Loucy (cell line): ENCODE data around the gene PTGR1.

Source experiments
- H2AFZ ChIP-seq: fragments of 200-600 bp; sonication (generic); 2 replicates; pipeline ENCODE4 v1.6.0; 2016; ENCODE audit warnings: antibody characterized with exemption, mild to moderate bottlenecking, low read length, moderate library complexity
- H3F3A ChIP-seq: fragments of 200-600 bp; 2 replicates; pipeline ENCODE4 v1.6.0; 2016; ENCODE audit warnings: antibody characterized with exemption, low read depth, mild to moderate bottlenecking
- H3K27me3 ChIP-seq: fragments of 200-600 bp; sonication (generic); 2 replicates; pipeline ENCODE4 v1.6.1; 2014; ENCODE audit warnings: low read length, mild to moderate bottlenecking; ENCODE audit not compliant: insufficient read depth, poor library complexity, severe bottlenecking
- H3K36me3 ChIP-seq: fragments of 200-600 bp; sonication (generic); 2 replicates; pipeline ENCODE4 v1.6.1; 2016; ENCODE audit warnings: low read length; ENCODE audit not compliant: insufficient read depth
- H3K4me1 ChIP-seq: fragments of 200-600 bp; sonication (generic); 2 replicates; pipeline ENCODE4 v1.5.1; 2014; ENCODE audit warnings: low read length, mild to moderate bottlenecking; ENCODE audit not compliant: insufficient read depth, poor library complexity, severe bottlenecking
- H3K4me2 ChIP-seq: fragments of 200-600 bp; sonication (generic); 2 replicates; pipeline ENCODE4 v1.6.0; 2014; ENCODE audit warnings: antibody characterized with exemption, low read length, low read depth, mild to moderate bottlenecking; ENCODE audit not compliant: poor library complexity, severe bottlenecking
- H3K4me3 ChIP-seq: fragments of 200-600 bp; sonication (generic); 2 replicates; pipeline ENCODE4 v1.5.1; 2014; ENCODE audit warnings: low read length, mild to moderate bottlenecking, mixed read lengths; ENCODE audit not compliant: poor library complexity, severe bottlenecking
- H3K79me2 ChIP-seq: fragments of 200-600 bp; sonication (generic); 2 replicates; pipeline ENCODE4 v1.6.1; 2014; ENCODE audit warnings: low read length; ENCODE audit not compliant: insufficient read depth
- H3K9ac ChIP-seq: fragments of 200-600 bp; sonication (generic); 2 replicates; pipeline ENCODE4 v1.6.0; 2014; ENCODE audit warnings: mild to moderate bottlenecking, low read depth, low read length, moderate library complexity; ENCODE audit not compliant: poor library complexity, severe bottlenecking
- H3K9me2 ChIP-seq: fragments of 200-600 bp; sonication (generic); replicated peaks from 2 replicates; pipeline ENCODE4 v1.6.1; 2016; ENCODE audit warnings: low read depth, low read length, mixed read lengths
- H3K9me3 ChIP-seq: fragments of 200-600 bp; sonication (generic); 2 replicates; pipeline ENCODE4 v1.6.1; 2014; ENCODE audit warnings: mild to moderate bottlenecking, antibody characterized with exemption, low read length, low read depth; ENCODE audit not compliant: insufficient read depth
- H4K20me1 ChIP-seq: fragments of 200-600 bp; sonication (generic); 2 replicates; pipeline ENCODE4 v1.6.0; 2014; ENCODE audit warnings: antibody characterized with exemption, low read length, mild to moderate bottlenecking; ENCODE audit not compliant: insufficient read depth, poor library complexity, severe bottlenecking
- EZH2phosphoT487 ChIP-seq: fragments of 200-600 bp; IDR thresholded peaks from 2 replicates; pipeline ENCODE4 v1.6.1; 2018; ENCODE audit warnings: antibody characterized with exemption, mild to moderate bottlenecking, moderate library complexity, borderline replicate concordance
- TF ChIP-seq, protein P1 (sequence below): fragments of 200-600 bp; sonication (generic); conservative IDR thresholded peaks from 2 replicates; pipeline ENCODE4 v1.5.1; 2014; ENCODE audit warnings: mild to moderate bottlenecking, antibody characterized with exemption, low read length

PTGR1 gene

DNA sequence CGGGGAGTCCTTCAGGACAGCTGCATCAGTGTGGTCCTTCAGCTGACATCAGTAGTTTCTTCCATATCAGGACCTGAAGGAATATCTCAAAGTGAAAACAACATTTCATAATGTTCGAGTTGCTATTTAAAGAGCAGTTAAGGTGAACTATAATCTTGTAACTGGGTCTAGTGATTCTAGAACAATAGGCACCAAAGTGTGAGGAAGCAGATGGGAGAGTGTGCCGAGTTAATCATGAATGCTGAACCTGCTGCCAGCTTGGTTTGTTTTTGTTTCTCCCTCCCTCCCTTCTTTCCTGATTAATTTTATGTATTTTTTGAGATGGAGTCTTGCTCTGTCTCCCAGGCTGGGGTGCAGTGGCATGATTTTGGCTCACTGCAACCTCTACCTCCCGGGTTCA lies 3.6 kb upstream of the PTGR1 start:
- Histone ChIP-seq H3F3A (no peaks in the 10 kb centered on the region), H3K36me3 (no peaks in the 10 kb centered on the region), H3K9me3 (no peaks in the 10 kb centered on the region), H2AFZ (no peak overlapping the region), H3K27me3 (no peaks in the 10 kb centered on the region), H3K4me1 (no peaks in the 10 kb centered on the region), H3K4me2 (no peak overlapping the region), H3K79me2 (no peaks in the 10 kb centered on the region), H3K9me2 (no peaks in the 10 kb centered on the region), H3K9ac (no peak overlapping the region), H4K20me1 (no peaks in the 10 kb centered on the region), H3K4me3 (no peak overlapping the region)
- no peak for TF ChIP-seq EZH2phosphoT487
- TF ChIP-seq, protein P1, sequence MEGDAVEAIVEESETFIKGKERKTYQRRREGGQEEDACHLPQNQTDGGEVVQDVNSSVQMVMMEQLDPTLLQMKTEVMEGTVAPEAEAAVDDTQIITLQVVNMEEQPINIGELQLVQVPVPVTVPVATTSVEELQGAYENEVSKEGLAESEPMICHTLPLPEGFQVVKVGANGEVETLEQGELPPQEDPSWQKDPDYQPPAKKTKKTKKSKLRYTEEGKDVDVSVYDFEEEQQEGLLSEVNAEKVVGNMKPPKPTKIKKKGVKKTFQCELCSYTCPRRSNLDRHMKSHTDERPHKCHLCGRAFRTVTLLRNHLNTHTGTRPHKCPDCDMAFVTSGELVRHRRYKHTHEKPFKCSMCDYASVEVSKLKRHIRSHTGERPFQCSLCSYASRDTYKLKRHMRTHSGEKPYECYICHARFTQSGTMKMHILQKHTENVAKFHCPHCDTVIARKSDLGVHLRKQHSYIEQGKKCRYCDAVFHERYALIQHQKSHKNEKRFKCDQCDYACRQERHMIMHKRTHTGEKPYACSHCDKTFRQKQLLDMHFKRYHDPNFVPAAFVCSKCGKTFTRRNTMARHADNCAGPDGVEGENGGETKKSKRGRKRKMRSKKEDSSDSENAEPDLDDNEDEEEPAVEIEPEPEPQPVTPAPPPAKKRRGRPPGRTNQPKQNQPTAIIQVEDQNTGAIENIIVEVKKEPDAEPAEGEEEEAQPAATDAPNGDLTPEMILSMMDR, result no peak

DNA sequence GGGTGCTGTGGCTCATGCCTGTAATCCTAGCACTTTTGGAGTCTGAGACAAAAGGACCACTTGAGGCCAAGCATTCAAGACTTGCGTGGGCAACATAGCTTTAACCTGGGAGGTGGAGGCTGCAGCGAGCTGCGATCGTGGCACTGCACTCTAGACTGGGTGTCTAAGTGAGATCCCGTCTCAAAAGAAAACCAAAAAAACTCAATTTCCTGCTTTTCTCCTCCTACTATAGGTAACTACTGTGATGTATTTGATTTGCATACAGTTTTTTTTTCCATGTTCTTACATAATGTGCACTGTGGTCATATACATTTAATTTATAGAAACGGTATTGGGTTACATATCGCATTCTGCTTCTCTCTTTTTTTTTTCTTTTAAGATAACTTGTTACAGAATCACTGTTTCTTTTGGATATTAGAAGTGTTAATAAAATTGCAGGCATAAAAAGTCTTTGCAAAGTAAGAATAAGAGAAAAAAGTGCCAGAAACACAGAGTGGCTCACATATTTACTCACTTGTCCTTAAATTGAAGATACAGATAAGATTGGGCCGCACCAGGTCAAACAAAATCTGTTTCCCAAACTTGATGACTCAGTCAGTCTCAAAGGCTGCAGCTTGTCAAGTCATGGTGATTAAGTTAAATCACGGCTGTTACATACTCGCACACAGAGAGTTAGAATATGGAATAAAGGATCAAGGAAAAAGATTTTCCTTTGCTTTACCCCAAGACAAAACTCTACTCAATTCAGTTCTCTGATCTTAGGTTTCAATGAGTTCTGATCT lies 2.0 kb upstream of the PTGR1 start:
- Histone ChIP-seq H3K9me2 (no peaks in the 10 kb centered on the region), H3K4me1 (no peaks in the 10 kb centered on the region), H3K36me3 (no peaks in the 10 kb centered on the region), H2AFZ (no peak overlapping the region), H3K4me3 (no peak overlapping the region), H3K79me2 (no peaks in the 10 kb centered on the region), H3K27me3 (no peaks in the 10 kb centered on the region), H3K4me2 (no peak overlapping the region), H3K9me3 (no peaks in the 10 kb centered on the region), H4K20me1 (no peaks in the 10 kb centered on the region), H3F3A (no peaks in the 10 kb centered on the region), H3K9ac (no peak overlapping the region)
- TF ChIP-seq EZH2phosphoT487, result no peak
- TF ChIP-seq, protein P1, result no peak

DNA sequence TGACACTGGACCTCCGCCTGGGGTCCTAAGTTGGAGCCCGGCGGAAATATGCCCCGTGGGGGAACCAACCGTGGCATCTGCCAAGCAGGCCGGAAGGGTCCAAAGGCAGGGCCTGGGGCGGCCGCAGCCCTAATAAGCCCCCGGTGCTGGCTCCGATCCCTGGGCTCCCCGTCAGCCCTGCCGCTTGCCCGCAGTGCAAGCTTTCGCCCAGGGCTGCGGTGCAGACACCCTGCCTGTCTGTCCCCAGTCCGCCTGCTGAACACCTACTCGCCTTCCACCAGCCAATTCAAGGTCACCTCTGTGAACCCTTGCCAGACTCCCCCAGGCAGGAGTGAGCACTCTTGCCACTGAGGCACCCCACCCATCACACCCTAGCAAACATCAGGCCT lies 502 bp upstream of the PTGR1 start:
- Histone ChIP-seq H4K20me1 (no peaks in the 10 kb centered on the region), H3K79me2 (no peaks in the 10 kb centered on the region), H3K9me3 (no peaks in the 10 kb centered on the region), H3K4me3 (no peak overlapping the region), H3K9me2 (no peaks in the 10 kb centered on the region), H3K4me2 (no peak overlapping the region), H3K36me3 (no peaks in the 10 kb centered on the region), H2AFZ (no peak overlapping the region), H3K9ac (no peak overlapping the region), H3K27me3 (no peaks in the 10 kb centered on the region), H3F3A (no peaks in the 10 kb centered on the region), H3K4me1 (no peaks in the 10 kb centered on the region)
- no peak for TF ChIP-seq EZH2phosphoT487
- TF ChIP-seq, protein P1, result no peak
